ENCODE measurements around the gene PRX. TPM values are rescaled to one million over a fixed set of nuclear protein-coding genes. Genes with fewer than 3 reads are reported as not detected.
"Not testable (repeated sequence)": the region's sequence is repeated elsewhere in the genome, so short reads cannot be mapped to it uniquely, and the experiment has no call there.

The PRX gene
- total RNA-seq, 1 donor from 2014 or later, result 1.3 TPM

GRCh38 chr19:40376286-40376862 is 36.8 kb downstream of the PRX start:
- no peak overlapping the region for H3K4me3 ChIP-seq (ENCODE audit: low read depth, low read length)
- DNase-seq (ENCODE audit: low read depth), result no peak
- TF ChIP-seq CTCF (conservative IDR thresholded peaks at IDR 0.05; ENCODE audit: low read depth, low read length), result no peak

GRCh38 chr19:40374084-40374483 is 39.1 kb downstream of the PRX start:
- DNase-seq (ENCODE audit: low read depth), result no peak
- no peak for TF ChIP-seq CTCF (conservative IDR thresholded peaks at IDR 0.05; ENCODE audit: low read depth, low read length)
- H3K4me3 ChIP-seq (ENCODE audit: low read depth, low read length), result no peak overlapping the region

- no peak for TF ChIP-seq CTCF (conservative IDR thresholded peaks at IDR 0.05; ENCODE audit: low read depth, low read length)
- DNase-seq (ENCODE audit: low read depth), result no peak
- H3K4me3 ChIP-seq (ENCODE audit: low read depth, low read length), result no peak overlapping the region
These were observed 41.4 kb downstream of the PRX start for GRCh38 chr19:40371802-40372122.

GRCh38 chr19:40370997-40371801 is 42.0 kb downstream of the PRX start:
- no peak for TF ChIP-seq CTCF (conservative IDR thresholded peaks at IDR 0.05; ENCODE audit: low read depth, low read length)
- no peak for DNase-seq (ENCODE audit: low read depth)
- H3K4me3 ChIP-seq (ENCODE audit: low read depth, low read length), result no peak overlapping the region

- not testable (repeated sequence) for H3K4me3 ChIP-seq (ENCODE audit: low read depth, low read length); DNase-seq (ENCODE audit: low read depth)
These were observed 42.9 kb downstream of the PRX start for GRCh38 chr19:40370253-40370652.

- no peak for TF ChIP-seq CTCF (conservative IDR thresholded peaks at IDR 0.05; ENCODE audit: low read depth, low read length)
- H3K4me3 ChIP-seq (ENCODE audit: low read depth, low read length), result no peak overlapping the region
- DNase-seq (ENCODE audit: low read depth), result no peak
These were observed 43.4 kb downstream of the PRX start for GRCh38 chr19:40369797-40370196.

GRCh38 chr19:40367577-40368434 is 45.4 kb downstream of the PRX start:
- no peak overlapping the region for H3K4me3 ChIP-seq (ENCODE audit: low read depth, low read length)
- DNase-seq (ENCODE audit: low read depth), result no peak
- TF ChIP-seq CTCF (conservative IDR thresholded peaks at IDR 0.05; ENCODE audit: low read depth, low read length), result no peak
